GM20431 (cell line): ENCODE measurements around the gene C20orf96.
"Not testable (repeated sequence)": the region's sequence is repeated elsewhere in the genome, so short reads cannot be mapped to it uniquely, and the experiment has no call there.

Source experiments
- in situ Hi-C: fragments of 300-500 bp; cut with MseI, MboI; formaldehyde crosslinking; loops from one replicate; pipeline ENCODE4 v1.15.0; 2020; ENCODE audit warnings: low sequenced_read_pairs; ENCODE audit not compliant: unreplicated experiment

The C20orf96 gene

GRCh38 chr20:290084-290831 lies at the start of gene C20orf96:
Gene C20orf96, minus strand, starts transcription at chr20:290750. Its CDS starts 140 bp downstream, at chr20:290610.
- in situ Hi-C loops, result no loop called here

- in situ Hi-C loops, result not testable (repeated sequence)
Observed at GRCh38 chr20:336040-336439, 45.5 kb upstream of the C20orf96 start.

- in situ Hi-C loops, result no loop called here
Observed at GRCh38 chr20:334578-334977, 44.0 kb upstream of the C20orf96 start.

GRCh38 chr20:330233-331149 lies 39.9 kb upstream of the C20orf96 start:
- in situ Hi-C loops, result no loop called here

GRCh38 chr20:329851-330232 lies 39.3 kb upstream of the C20orf96 start:
- in situ Hi-C loops, result no loop called here

GRCh38 chr20:328975-329695 lies 38.6 kb upstream of the C20orf96 start:
- in situ Hi-C loops, result no loop called here

GRCh38 chr20:328027-328974 lies 37.8 kb upstream of the C20orf96 start:
- in situ Hi-C loops, result no loop called here

GRCh38 chr20:327186-328026 lies 36.9 kb upstream of the C20orf96 start:
- in situ Hi-C loops, result no loop called here

- in situ Hi-C loops, result no loop called here
Observed at GRCh38 chr20:326645-327185, 36.2 kb upstream of the C20orf96 start.

GRCh38 chr20:325889-326644 lies 35.5 kb upstream of the C20orf96 start:
- in situ Hi-C loops, result no loop called here

GRCh38 chr20:325045-325888 lies 34.7 kb upstream of the C20orf96 start, which contains the start of gene SOX12:
Gene SOX12, plus strand, starts transcription at chr20:325552. Its CDS starts 373 bp downstream, at chr20:325925.
- in situ Hi-C loops, result no loop called here

GRCh38 chr20:324177-325044 lies 33.9 kb upstream of the C20orf96 start:
- in situ Hi-C loops, result no loop called here

- in situ Hi-C loops, result no loop called here
Observed at GRCh38 chr20:316316-317068, 25.9 kb upstream of the C20orf96 start.

- in situ Hi-C loops, result no loop called here
Observed at GRCh38 chr20:313948-314347, 23.4 kb upstream of the C20orf96 start.

- in situ Hi-C loops, result no loop called here
Observed at GRCh38 chr20:313402-313801, 22.9 kb upstream of the C20orf96 start.
